ENCODE data around the gene PCDHA13.

- TF ChIP-seq, protein P1, sequence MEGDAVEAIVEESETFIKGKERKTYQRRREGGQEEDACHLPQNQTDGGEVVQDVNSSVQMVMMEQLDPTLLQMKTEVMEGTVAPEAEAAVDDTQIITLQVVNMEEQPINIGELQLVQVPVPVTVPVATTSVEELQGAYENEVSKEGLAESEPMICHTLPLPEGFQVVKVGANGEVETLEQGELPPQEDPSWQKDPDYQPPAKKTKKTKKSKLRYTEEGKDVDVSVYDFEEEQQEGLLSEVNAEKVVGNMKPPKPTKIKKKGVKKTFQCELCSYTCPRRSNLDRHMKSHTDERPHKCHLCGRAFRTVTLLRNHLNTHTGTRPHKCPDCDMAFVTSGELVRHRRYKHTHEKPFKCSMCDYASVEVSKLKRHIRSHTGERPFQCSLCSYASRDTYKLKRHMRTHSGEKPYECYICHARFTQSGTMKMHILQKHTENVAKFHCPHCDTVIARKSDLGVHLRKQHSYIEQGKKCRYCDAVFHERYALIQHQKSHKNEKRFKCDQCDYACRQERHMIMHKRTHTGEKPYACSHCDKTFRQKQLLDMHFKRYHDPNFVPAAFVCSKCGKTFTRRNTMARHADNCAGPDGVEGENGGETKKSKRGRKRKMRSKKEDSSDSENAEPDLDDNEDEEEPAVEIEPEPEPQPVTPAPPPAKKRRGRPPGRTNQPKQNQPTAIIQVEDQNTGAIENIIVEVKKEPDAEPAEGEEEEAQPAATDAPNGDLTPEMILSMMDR (IDR thresholded peaks at IDR 0.05) = no peak
- TF ChIP-seq POLR2A (IDR thresholded peaks at IDR 0.05) = no peak
- TF ChIP-seq POLR2AphosphoS5 (IDR thresholded peaks at IDR 0.05) = no peak
Observed at GRCh38 chr5:140857987-140858240, 24.0 kb upstream of the PCDHA13 start.

Data from suprapubic skin (tissue), 4 donors.